ENCODE data around the gene TMPO. TPM values are rescaled to one million over a fixed set of nuclear protein-coding genes. Genes with fewer than 3 reads are reported as not detected.
"Not testable (repeated sequence)": the region's sequence is repeated elsewhere in the genome, so short reads cannot be mapped to it uniquely, and the experiment has no call there.

Gene TMPO
- total and polyA plus RNA-seq, 3 experiments from 2014 or later: 42.0 to 274 (median 260) TPM

GRCh38 chr12:98574110-98574509 is 58.7 kb downstream of the TMPO start:
- Histone ChIP-seq H3K9me3 (ENCODE audit: low read length) (no peaks in the 10 kb centered on the region), H3K4me3 (ENCODE audit: low read length) (no peak overlapping the region), H3K27ac (ENCODE audit: low read depth, low read length) (no peak overlapping the region), H3K36me3 (ENCODE audit: insufficient read depth, low read length) (no peaks in the 10 kb centered on the region), H3K4me1 (ENCODE audit: insufficient read depth, low read length) (no peaks in the 10 kb centered on the region), H3K27me3 (ENCODE audit: insufficient read depth, low read length, poor library complexity, severe bottlenecking) (no peaks in the 10 kb centered on the region)
- no peaks in the 10 kb centered on the region for H3K4me1 Mint-ChIP-seq
- no peak overlapping the region for H3K4me3 Mint-ChIP-seq
- H3K9me3 Mint-ChIP-seq: no peaks in the 10 kb centered on the region
- CTCF ChIA-PET: no interaction called here
- H3K27ac Mint-ChIP-seq: no peak overlapping the region
- POLR2A ChIA-PET: no interaction called here
- DNase-seq: no peak
- H3K27me3 Mint-ChIP-seq: no peaks in the 10 kb centered on the region
- H3K36me3 Mint-ChIP-seq: peaks cover 0 to 4% (median 0%) of the 10 kb centered on the region in 3 donors

DNA sequence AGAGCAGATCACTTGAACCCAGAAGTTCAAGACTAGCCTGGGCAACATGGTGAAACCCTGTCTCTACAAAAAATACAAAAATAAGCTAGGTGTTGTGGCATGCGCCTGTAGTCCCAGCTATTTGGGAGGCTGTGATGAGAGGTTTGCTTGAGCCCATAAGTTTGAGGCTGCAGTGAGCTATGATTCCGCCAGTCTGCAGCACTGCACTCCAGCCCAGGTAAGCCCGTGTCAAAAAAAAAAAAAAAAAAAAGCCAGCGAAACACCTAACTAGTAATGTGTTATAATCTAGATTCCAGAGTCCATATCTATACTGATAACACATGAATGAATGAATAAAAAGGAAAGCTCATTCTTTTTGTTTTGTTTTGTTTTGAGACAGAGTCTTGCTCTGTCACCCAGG is 59.6 kb downstream of the TMPO start:
- H3K36me3 ChIP-seq (ENCODE audit: insufficient read depth, low read length): no peaks in the 10 kb centered on the region

DNA sequence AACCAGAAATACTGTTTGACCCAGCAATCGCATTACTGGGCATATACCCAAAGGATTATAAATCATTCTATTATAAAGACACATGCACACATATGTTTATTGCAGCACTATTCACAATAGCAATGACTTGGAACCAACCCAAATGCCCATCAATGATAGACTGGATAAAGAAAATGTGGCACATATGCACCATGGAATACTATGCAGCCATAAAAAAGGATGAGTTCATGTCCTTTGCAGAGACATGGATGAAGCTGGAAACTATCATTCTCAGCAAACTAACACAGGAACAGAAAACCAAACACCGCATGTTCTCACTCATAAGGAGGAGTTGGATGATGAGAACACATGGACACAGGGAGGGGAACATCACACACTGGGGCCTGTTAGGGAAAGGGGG is 61.4 kb downstream of the TMPO start:
- CTCF ChIA-PET: interaction anchor here (1.0 kb wide), 1 partner anchor 10 kb away, joined by 3 read pairs; no protein-coding TSS in a partner anchor

More for the DNA sequence above, 59.6 kb downstream of the TMPO start:
- Mint-ChIP-seq H3K4me3 (no peak overlapping the region), H3K36me3 (peaks cover 0 to 4% (median 0%) of the 10 kb centered on the region in 3 donors), H3K9me3 (no peaks in the 10 kb centered on the region), H3K4me1 (no peaks in the 10 kb centered on the region), H3K27me3 (peaks cover 0 to 3% of the 10 kb centered on the region in 2 donors), H3K27ac (no peak overlapping the region)
- POLR2A ChIA-PET: no interaction called here
- H3K4me1 ChIP-seq (ENCODE audit: insufficient read depth, low read length): no peaks in the 10 kb centered on the region
- no peak overlapping the region for H3K4me3 ChIP-seq (ENCODE audit: low read length)
- DNase-seq: no peak
- no peaks in the 10 kb centered on the region for H3K9me3 ChIP-seq (ENCODE audit: low read length)
- no peak overlapping the region for H3K27ac ChIP-seq (ENCODE audit: low read depth, low read length)
- CTCF ChIA-PET: interaction anchor here (1.0 to 1.2 kb wide), 2 partner anchors 8 to 78 kb away, joined by 4 to 6 read pairs; no protein-coding TSS in a partner anchor
- no peaks in the 10 kb centered on the region for H3K27me3 ChIP-seq (ENCODE audit: insufficient read depth, low read length, poor library complexity, severe bottlenecking)

DNA sequence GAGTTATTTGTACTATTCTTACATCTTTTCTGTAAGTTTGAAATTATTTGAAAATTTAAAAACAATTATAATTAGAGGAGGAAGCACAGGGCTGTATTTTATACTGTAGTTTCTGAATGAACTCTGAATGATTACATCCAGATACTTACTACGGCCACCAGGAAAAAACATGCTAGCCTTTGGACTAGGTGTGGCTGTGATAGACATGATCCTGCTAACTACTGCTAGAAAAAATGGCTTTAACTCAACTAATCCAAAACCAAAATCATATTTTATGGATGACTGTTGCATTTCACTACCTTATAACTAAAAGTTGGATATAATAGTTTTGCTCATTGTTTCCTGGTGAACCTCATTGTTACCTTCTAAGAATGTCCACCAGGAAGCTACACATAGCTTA is 63.0 kb downstream of the TMPO start:
- Histone ChIP-seq H3K27me3 (ENCODE audit: insufficient read depth, low read length, poor library complexity, severe bottlenecking) (no peaks in the 10 kb centered on the region), H3K4me1 (ENCODE audit: insufficient read depth, low read length) (no peaks in the 10 kb centered on the region), H3K9me3 (ENCODE audit: low read length) (no peaks in the 10 kb centered on the region), H3K4me3 (ENCODE audit: low read length) (no peak overlapping the region), H3K36me3 (ENCODE audit: insufficient read depth, low read length) (no peaks in the 10 kb centered on the region), H3K27ac (ENCODE audit: low read depth, low read length) (no peak overlapping the region)
- Mint-ChIP-seq H3K27me3 (peaks cover 0 to 3% of the 10 kb centered on the region in 2 donors), H3K36me3 (peaks cover 0 to 4% (median 0%) of the 10 kb centered on the region in 3 donors), H3K27ac (no peak overlapping the region), H3K9me3 (no peaks in the 10 kb centered on the region), H3K4me1 (no peaks in the 10 kb centered on the region), H3K4me3 (no peak overlapping the region)
- POLR2A ChIA-PET: no interaction called here
- no peak for DNase-seq
- CTCF ChIA-PET: no interaction called here

More for the DNA sequence above, 61.4 kb downstream of the TMPO start:
- POLR2A ChIA-PET; H3K36me3 ChIP-seq (ENCODE audit: insufficient read depth, low read length); H3K4me1 Mint-ChIP-seq; H3K27ac ChIP-seq (ENCODE audit: low read depth, low read length); H3K27me3 Mint-ChIP-seq; H3K27me3 ChIP-seq (ENCODE audit: insufficient read depth, low read length, poor library complexity, severe bottlenecking); H3K4me1 ChIP-seq (ENCODE audit: insufficient read depth, low read length); H3K27ac Mint-ChIP-seq; H3K4me3 ChIP-seq (ENCODE audit: low read length); H3K36me3 Mint-ChIP-seq; H3K9me3 ChIP-seq (ENCODE audit: low read length); H3K4me3 Mint-ChIP-seq; H3K9me3 Mint-ChIP-seq; DNase-seq: not testable (repeated sequence)

GRCh38 chr12:98578821-98579220 is 63.4 kb downstream of the TMPO start:
- H3K9me3 Mint-ChIP-seq: no peaks in the 10 kb centered on the region
- no peak overlapping the region for H3K4me3 ChIP-seq (ENCODE audit: low read length)
- no peak for DNase-seq
- H3K9me3 ChIP-seq (ENCODE audit: low read length): no peaks in the 10 kb centered on the region
- no peak overlapping the region for H3K27ac Mint-ChIP-seq
- peaks cover 0 to 3% of the 10 kb centered on the region in 2 donors for H3K27me3 Mint-ChIP-seq
- H3K4me3 Mint-ChIP-seq: no peak overlapping the region
- H3K4me1 ChIP-seq (ENCODE audit: insufficient read depth, low read length): no peaks in the 10 kb centered on the region
- H3K4me1 Mint-ChIP-seq: no peaks in the 10 kb centered on the region
- no peak overlapping the region for H3K27ac ChIP-seq (ENCODE audit: low read depth, low read length)
- POLR2A ChIA-PET: no interaction called here
- CTCF ChIA-PET: no interaction called here
- H3K36me3 Mint-ChIP-seq: peaks cover 0 to 4% (median 0%) of the 10 kb centered on the region in 3 donors
- no peaks in the 10 kb centered on the region for H3K36me3 ChIP-seq (ENCODE audit: insufficient read depth, low read length)
- no peaks in the 10 kb centered on the region for H3K27me3 ChIP-seq (ENCODE audit: insufficient read depth, low read length, poor library complexity, severe bottlenecking)

- Mint-ChIP-seq H3K9me3 (no peaks in the 10 kb centered on the region), H3K4me3 (no peak overlapping the region), H3K36me3 (peaks cover 0 to 4% (median 0%) of the 10 kb centered on the region in 3 donors), H3K4me1 (no peaks in the 10 kb centered on the region), H3K27me3 (peaks cover 0 to 3% of the 10 kb centered on the region in 2 donors), H3K27ac (peak overlapping the region in 1 of 8 donors; percentile 26)
- H3K4me3 ChIP-seq (ENCODE audit: low read length): no peak overlapping the region
- H3K4me1 ChIP-seq (ENCODE audit: insufficient read depth, low read length): no peaks in the 10 kb centered on the region
- no peak overlapping the region for H3K27ac ChIP-seq (ENCODE audit: low read depth, low read length)
- no peak for DNase-seq
- no peaks in the 10 kb centered on the region for H3K9me3 ChIP-seq (ENCODE audit: low read length)
- ChIA-PET CTCF (no interaction called here), POLR2A (no interaction called here)
- no peaks in the 10 kb centered on the region for H3K27me3 ChIP-seq (ENCODE audit: insufficient read depth, low read length, poor library complexity, severe bottlenecking)
- H3K36me3 ChIP-seq (ENCODE audit: insufficient read depth, low read length): no peaks in the 10 kb centered on the region
Observed at GRCh38 chr12:98579347-98579746, 64.0 kb downstream of the TMPO start.

GRCh38 chr12:98579835-98580234 is 64.4 kb downstream of the TMPO start:
- H3K27me3 ChIP-seq (ENCODE audit: insufficient read depth, low read length, poor library complexity, severe bottlenecking): no peaks in the 10 kb centered on the region
- H3K4me1 ChIP-seq (ENCODE audit: insufficient read depth, low read length): no peaks in the 10 kb centered on the region
- peaks cover 0 to 4% (median 0%) of the 10 kb centered on the region in 3 donors for H3K36me3 Mint-ChIP-seq
- CTCF ChIA-PET: no interaction called here
- no peaks in the 10 kb centered on the region for H3K36me3 ChIP-seq (ENCODE audit: insufficient read depth, low read length)
- H3K27ac Mint-ChIP-seq: peak overlapping the region in 1 of 8 donors; percentile 17
- no peaks in the 10 kb centered on the region for H3K9me3 Mint-ChIP-seq
- no peak overlapping the region for H3K27ac ChIP-seq (ENCODE audit: low read depth, low read length)
- no peak for DNase-seq
- no peaks in the 10 kb centered on the region for H3K4me1 Mint-ChIP-seq
- no peak overlapping the region for H3K4me3 Mint-ChIP-seq
- no peaks in the 10 kb centered on the region for H3K9me3 ChIP-seq (ENCODE audit: low read length)
- no peak overlapping the region for H3K4me3 ChIP-seq (ENCODE audit: low read length)
- POLR2A ChIA-PET: no interaction called here
- peaks cover 0 to 3% of the 10 kb centered on the region in 2 donors for H3K27me3 Mint-ChIP-seq

GRCh38 chr12:98580695-98581094 is 65.3 kb downstream of the TMPO start:
- H3K27ac ChIP-seq (ENCODE audit: low read depth, low read length): no peak overlapping the region
- no peaks in the 10 kb centered on the region for H3K9me3 ChIP-seq (ENCODE audit: low read length)
- Mint-ChIP-seq H3K4me3 (no peak overlapping the region), H3K9me3 (no peaks in the 10 kb centered on the region), H3K4me1 (no peaks in the 10 kb centered on the region), H3K27me3 (peaks cover 0 to 3% of the 10 kb centered on the region in 2 donors), H3K27ac (no peak overlapping the region), H3K36me3 (peaks cover 0 to 4% (median 0%) of the 10 kb centered on the region in 3 donors)
- ChIA-PET CTCF (no interaction called here), POLR2A (no interaction called here)
- no peaks in the 10 kb centered on the region for H3K27me3 ChIP-seq (ENCODE audit: insufficient read depth, low read length, poor library complexity, severe bottlenecking)
- no peak overlapping the region for H3K4me3 ChIP-seq (ENCODE audit: low read length)
- H3K4me1 ChIP-seq (ENCODE audit: insufficient read depth, low read length): no peaks in the 10 kb centered on the region
- H3K36me3 ChIP-seq (ENCODE audit: insufficient read depth, low read length): no peaks in the 10 kb centered on the region
- no peak for DNase-seq
